Stimulated activated CD4-positive, alpha-beta T cell treated with anti-CD3 and anti-CD28 coated beads, TNF-alpha, amount 100 ng/mL, for 4 hours (primary cell): ENCODE data around the gene ZFP62.
"Not testable (repeated sequence)": the region's sequence is repeated elsewhere in the genome, so short reads cannot be mapped to it uniquely, and the experiment has no call there.

Experiments used
- DNase-seq, 3 experiments: peaks; one replicate each; pipeline ENCODE4 v3.0.0-alpha.2; 2020; ENCODE audit warnings: low read depth in 3 of 3

ZFP62 gene

DNA sequence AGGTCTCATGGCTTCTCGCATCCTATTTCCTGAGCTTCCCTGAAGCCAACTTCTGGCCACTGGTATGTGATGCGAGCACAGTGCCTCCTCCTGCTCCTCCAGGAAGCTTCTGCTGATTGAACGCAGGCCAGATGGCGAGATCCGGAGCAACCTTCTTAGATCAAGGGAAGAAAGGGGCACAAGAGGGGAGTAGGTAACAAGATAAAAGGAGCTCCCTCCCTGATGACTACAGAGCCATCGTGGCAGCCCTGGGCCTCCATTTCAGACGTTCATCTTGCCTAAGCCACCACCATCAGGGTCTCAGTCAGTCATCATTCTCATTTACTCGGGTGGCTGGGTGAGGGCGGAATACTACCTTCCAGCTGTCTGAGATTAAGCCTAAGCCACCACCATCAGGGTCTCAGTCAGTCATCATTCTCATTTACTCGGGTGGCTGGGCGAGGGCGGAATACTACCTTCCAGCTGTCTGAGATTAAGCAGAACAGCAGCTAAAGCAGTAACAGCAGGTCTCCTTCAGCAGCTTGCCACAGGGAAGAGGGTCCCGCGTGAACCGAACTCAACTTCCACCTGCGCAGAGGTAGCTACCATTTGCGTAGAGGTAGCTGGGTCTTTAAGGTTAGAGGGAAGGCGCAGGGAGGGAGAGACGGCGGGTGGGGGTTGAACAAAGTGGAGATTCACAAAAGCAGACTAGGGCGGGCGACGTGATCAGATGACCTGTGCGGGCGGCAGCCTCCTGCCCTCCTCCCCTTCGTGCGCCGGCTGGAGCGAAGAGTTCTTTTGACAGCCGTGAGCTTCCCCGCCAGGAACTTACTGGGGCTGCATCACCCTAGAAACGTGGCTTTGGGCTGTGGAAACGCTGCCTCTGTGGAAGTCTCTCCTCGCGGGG is 30.6 kb downstream of the ZFP62 start:
- DNase-seq = peak; percentile 49 to 51 (median 50)

DNA sequence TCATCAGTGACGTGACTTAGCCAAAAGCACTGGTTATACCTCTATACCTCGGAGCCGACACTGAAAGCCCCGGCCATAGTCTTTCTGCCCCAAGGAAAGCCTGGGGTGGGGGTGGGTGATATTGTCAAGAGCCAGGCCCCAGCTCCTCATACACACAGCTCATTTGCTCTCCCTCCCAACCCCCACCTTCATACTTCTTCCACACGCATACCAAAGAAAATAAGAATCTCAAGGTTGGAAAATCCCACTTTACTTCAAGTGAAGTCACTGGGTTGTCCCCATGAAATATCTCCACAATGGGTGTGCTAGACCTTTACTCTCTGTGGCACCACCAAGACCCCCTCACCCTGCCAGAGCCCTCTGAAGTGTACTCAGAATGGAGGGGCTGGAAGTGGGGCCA is 31.4 kb downstream of the ZFP62 start:
- no peak for DNase-seq

DNA sequence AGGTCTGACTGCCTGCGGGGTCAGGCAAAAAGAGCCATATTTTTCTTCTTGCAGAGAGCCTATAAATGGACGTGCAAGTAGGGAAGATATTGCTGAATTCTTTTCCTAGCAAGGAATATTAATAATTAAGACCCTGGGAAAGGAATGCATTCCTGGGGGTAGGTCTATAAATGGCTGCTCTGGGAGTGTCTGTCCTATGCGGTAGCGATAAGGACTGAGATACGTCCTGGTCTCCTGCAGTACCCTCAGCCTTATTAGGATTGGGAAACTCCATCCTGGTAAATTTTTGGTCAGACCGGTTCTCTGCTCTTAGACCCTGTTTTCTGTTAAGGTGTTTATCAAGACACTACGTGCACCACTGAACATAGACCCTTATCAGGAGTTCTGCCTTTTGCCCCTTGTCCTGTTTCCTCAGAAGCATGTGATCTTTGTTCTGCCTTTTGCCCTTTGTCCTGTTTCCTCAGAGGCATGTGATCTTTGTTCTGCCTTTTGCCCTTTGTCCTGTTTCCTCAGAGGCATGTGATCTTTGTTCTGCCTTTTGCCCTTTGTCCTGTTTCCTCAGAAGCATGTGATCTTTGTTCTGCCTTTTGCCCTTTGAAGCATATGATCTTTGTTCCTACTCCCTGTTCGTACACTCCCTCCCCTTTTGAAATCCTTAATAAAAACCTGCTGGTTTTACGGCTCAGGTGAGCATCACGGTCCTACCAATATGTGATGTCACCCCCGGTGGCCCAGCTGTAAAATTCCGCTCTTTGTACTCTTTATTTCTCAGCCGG is 32.1 kb downstream of the ZFP62 start:
- DNase-seq = not testable (repeated sequence)

DNA sequence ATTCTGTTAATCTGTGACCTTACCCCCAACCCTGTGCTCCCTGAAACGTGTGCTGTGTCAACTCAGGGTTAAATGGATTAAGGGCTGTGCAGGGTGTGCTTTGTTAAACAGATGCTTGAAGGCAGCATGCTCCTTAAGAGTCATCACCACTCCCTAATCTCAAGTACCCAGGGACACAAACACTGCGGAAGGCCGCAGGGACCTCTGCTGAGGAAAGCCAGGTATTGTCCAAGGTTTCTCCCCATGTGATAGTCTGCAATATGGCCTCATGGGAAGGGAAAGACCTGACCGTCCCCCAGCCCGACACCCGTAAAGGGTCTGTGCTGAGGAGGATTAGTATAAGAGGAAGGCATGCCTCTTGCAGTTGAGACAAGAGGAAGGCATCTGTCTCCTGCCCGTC is 33.7 kb downstream of the ZFP62 start:
- DNase-seq = not testable (repeated sequence)

DNA sequence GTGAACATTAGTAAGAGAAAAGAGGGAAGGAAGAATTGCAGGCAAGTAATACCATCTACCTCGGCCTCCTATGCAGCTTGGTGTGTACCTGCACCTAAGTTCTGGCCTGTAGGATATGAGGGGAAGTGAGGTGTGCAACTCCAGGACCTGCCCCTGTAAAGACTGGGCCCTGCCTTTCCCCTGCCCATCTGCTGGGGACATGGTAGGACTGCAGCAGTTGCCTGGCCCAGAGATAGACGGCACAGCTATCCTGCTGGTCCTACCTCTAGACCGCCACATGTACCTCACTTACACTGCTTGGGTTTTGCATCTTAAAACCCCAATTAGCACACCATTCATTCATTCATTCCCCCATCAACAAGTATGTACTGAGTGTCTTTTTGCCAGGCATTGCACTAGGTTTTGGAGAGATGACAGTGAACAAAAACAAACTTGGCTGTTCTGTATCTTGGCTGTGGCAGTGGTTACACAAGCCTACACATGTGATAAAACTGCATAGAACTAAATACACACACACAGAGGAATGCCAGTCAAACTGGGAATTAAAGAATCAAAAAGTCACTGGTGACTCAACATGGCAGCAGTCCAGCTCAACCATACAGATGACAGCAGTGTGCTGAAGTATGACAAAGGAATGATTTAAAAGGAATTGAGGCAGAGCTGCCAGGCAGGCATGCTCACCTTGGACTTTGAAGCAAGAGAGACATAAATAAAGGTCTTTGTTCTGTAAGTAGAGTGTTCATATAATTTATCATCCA is 35.1 kb downstream of the ZFP62 start:
- no peak for DNase-seq

DNA sequence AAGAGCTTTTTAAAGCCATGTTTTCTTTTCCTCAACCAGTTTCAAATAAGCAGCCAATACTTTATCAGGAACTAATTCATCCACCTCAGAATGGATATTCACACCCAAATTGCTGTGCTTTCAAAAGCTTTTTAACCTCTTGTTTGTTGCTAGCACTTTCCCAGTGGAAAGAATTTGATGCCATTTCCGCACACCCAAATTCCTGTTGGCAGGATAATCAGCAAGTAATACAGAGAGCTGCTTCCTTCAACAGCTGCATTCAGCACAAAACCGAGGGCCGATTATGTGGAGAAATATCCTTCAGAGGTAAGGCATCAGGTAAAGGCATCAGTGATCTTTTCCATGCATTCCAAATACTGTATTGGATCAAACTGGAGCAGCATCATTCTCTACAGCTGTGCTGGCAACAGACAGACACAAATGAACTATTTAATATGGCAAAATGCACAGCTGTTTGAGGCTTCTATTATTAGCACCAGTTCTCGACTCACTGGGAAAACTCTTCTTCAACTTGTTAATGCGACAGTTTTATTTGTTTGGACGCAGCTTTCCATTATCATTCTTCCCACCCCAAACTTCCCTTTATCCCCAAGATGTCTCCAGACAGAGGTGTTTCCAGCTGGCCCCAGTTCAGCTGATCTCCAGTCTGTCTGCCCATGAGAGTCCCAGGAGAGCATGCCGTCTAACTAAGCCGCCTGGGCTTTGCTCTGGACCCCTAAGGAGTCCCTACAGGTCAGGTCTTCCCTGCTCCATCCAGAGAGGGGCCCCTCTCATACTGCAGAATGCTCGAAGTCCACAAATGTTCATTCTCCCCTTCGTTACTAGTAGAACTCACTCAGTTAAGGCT is 36.2 kb downstream of the ZFP62 start:
- no peak for DNase-seq

DNA sequence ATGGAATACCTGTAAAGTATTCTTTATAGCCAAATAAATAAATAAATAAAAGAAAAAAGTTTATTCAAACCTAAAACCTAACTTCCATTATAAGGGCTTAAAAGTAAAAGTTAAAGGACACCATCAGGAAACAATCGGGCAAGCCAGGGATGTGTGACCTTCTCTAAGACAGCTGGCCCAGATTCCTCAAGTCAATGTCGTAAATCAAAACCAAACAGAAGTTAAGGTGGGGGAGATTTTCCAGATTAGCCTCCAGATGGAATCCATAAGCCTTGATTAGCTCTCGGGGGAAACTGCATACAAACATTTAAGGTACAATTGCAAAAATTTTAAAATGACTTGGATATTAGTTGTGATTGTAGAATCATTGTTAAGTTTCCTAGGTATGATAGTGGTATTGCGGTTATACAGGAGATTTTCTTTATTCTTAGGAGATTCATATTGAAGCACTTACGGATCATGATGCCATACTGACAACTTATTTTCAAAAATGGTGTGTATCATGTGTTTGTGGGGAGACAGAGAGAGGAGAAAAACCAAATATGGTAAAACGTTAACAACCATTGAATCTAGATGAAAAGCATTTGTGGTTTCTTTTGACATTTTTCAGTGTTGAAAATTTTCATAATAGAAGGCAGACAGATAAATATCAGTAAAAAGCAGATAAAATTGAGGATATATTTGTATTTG is 37.0 kb downstream of the ZFP62 start:
- DNase-seq = no peak

DNA sequence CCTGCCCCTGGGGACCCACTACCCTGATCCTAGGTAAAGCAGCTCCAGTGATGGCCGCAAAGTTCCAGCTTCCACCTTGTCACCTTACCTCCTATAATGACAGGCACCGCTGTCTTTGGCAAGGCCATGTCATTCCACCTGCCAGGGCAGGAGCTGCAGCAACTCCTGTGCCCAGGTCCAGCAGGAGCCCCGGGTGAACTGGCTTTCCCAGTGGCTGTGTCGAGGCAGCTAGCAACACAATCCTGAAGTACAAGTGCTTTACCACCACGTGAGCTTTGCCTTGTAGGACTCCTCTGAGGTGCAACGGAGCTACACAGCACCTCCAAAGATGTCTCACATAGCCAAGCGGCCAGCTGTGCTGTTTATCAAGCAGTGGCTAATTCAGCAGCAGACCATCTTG is 37.7 kb downstream of the ZFP62 start:
- no peak for DNase-seq

DNA sequence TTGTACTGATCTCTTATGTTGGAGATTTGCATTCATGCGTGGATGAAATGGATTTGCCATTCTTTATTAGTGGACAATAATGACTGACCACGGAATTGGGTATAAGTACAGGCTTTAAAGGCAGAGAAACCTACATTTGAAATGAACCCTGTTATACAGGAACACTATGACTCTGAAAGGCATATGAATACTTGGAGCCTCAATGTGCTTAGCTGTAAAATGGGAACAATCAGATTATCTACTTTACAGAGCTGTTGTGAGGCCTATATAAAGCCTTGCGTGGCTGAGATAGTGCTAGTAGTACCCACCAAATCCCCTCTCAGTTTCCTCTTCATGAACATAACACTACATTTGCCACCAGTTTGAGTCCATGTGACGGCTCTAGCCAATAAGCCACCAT is 39.5 kb downstream of the ZFP62 start:
- no peak for DNase-seq

DNA sequence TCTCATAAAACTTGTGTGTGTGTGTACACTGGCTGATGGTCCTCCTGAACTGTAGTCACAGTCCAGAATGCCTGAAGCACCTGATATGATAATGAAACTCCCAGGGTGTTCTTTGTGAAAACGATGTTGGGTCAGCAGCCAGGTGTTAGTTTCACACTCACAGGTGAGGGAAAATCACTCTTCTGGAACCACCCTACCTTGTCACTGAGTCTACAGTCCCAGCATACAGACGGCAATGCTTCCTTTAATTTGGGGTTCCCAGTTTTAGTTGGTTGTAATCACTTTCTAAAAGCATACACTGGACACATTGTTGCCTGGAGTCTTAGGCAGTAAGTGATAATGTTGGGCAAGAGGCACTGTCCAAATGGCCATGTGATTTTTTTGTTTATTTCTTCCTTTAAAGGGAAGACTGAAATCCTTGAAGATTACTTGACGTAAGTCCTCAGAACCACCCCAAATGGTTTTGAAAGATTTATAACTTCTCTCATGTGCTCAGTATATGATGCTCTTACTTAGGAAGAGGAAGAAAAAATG is 40.2 kb downstream of the ZFP62 start:
- DNase-seq = no peak

DNA sequence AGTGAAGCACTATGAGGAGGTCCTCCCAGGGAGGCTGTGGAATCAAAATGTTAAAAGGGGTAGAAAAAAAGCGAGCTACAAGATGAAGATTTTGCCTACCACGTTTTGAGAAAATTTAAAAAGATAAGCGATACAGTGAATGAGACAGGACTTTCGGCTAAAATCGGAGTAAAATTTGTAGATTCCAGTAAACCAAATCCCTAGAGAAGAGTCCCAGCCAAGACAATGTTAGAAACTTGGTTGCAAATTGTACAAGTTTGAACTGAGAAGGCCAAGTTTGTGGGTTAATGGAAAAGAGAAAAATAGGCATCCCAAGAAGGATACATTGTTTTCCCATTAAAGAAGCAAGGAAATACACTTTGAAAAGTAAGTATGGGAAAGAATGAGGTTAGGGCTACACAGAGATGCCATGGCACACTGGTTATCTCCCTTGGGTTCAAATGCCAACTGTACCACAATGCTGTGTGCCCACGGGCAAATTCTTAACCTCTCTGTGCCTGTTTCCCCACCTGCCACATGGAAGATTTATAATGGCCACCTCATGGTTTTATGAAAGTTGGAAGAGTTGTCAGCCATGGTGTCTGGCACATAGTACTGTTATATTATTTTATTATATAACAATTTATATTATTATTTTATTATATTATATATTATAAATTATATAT is 42.3 kb downstream of the ZFP62 start:
- no peak for DNase-seq

DNA sequence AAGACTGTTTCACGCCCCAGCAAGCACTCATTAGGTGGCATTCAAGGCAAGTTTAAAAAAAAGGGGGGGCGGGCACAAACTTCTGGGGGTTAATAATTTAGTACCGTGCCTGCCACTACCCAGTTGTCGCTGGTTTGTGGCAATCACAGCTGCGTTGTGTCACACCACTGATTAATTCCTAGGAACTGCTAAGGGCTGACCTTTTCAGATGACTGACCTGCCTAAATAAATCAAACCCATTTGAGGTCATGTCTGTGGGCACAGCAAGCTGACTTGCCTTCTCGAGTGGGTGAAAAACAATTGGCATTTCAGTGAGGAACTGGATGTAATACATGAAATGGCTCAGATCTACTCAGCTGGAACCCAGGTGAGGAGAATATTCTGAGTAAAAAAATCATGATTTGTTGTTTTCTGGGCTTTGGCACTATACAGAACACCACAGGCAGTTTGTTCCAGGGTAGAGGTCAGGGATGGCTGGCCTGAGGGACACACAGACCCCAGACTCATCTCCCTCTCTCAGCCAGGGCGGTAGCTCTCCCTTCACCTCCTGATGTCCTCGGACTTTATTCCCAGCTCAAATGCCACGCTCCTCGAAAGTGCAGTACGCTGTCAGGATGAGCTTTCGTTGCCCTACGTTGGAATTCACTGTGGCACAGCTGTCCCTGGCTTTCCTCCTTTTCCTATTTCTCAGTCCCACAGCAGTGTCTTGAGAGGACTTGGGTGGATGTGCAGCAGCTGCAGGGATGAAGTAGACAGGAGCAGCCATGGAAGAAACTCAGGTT is 43.0 kb downstream of the ZFP62 start:
- no peak for DNase-seq

DNA sequence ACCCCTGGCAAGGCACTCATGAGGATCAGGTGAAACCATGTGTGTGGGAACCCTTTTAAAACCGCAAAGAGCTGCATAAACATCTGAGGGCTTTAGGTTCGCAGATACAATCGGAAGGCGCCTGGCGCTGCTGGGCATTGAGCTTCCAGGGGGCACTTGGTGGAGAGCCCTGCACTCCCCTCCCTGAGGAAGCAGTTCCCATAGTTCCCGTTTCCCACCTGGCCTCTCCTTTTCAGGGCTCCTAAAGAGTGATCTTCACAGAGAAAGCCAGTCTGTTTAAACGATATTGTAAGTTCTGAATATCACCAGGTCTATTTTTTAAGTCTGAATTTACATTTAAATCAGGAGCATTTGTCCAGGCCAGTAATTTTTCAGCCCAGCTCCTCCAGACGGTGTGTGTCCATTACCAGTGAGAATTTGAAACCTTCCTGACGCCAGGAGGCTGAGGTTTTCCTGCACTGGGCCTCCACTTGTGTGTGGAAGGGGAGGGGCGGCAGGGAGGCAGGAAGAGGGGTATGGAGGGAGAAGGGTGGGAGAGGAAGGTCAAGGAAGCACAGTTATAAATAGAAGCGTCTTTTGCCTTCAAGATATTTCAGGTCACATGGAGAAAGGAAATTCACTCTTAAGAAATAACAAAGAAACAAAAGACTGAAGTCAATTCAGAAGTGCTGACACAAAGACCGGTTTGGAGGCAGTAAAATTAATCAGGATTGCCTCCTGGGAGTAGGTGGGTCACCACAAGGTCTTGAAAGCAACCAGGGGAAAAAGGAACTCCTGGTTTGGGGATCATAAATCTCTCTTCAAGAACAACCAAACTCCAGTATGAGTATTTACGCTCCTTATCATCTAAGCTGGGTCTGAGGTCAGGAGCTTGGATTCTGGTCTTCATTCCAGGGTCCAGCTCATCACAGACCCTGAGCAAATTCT is 44.2 kb downstream of the ZFP62 start:
- DNase-seq = no peak

DNA sequence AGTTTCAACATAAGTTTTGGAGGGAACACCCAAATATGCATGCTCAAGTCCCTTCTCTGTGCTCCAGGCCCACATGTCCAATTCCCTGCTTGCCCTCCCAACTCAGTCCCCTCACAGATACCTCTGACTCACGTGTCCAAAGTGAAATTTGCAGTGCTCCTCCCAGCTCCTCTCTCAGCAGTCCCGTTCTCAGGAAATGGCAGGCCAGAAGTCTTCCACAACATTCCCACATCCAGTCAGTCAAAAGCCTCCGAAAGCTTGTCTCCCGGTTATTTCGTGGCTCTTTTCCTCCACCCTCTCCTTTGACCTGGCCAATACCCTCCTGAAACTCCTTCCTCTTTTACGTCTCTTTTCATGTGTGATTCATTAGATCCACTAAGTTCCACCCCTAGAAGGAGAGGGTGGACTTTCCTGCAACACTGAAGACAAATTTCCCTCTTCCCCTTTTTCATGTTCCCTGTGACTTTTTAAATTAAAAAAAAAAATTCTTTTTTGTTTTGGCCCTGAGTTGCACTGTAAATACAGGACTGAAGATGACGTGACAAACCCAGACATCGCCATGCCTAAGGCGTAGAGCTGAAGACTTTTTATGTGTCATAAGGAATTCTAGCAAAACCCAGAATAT is 45.7 kb downstream of the ZFP62 start:
- DNase-seq = no peak

DNA sequence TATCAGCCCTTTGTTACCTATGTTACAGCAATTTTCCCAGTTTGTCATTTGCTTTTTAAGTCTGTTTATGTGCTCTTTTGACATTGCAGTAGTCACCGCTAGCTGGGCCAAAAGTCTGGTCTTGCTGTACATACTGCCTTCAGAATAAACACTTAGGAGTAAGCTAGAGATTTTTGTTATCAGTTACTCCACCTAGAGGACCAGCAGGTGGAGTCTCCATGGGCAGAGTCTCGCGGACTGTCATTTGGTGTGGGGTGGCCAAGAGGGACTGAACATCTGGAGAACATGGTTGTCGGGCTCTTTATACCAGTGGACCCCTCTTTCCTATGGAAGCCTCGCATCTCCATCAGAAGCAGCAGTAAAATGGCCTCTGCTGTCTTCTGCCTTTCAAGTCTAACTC is 47.7 kb downstream of the ZFP62 start:
- DNase-seq = no peak

DNA sequence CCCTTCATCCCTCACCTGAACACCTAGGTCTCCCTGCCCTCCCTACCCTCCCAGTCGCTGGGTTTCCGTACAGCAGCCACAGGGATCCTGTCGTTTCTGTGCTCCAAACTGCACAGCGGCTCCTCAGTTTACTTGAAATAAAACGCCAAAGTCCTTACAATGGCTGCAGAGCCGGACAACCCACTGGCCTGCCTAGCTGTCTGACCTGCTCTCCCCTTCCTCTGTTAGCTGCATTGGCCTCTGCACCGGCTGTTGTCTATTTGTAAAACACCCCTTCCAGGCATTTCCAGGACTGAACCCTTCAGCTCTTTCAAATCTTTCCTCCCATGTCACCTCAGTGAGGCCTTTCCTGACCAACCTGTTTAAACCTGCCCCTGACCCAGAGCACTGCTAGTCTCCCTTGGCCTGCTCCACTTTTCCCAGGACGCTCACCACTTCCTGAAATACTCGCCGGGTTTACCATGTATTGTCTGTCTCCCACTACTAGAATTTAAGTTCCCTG is 49.4 kb downstream of the ZFP62 start:
- DNase-seq = no peak

DNA sequence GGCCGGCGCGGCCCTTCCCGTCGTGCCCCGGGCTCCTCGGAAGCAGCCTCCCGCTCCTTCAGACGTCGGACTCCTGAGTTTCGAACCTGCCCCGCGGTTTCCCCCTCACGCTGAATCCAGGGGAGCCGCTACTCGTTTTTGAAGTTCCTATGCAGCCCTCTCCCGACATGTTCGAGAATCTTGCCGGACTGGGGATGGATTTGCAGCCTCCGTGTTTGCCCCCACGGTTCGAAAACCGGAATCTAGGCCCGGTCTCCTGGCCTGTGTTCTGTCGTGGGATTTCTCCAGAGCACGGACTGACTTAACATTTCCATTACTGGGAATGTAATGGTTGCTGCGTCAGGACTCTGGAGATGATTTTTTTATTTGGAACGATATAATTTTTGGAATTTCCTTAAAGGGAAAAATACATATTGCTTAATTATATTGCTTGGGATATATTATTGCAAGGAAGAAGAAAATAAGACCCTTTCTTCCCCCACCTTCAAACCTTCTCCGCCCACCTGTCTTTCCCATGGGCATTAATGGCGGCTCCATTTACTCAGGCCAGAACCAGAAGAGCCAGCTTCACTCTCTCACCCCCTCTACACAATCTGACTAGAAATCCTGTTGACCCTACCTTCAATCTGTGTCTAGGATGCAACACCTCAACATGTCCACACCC is 50.0 kb downstream of the ZFP62 start:
- DNase-seq = no peak
